Panc1 (cell line): ENCODE results near the gene ITIH2. TPM values are rescaled to one million over a fixed set of nuclear protein-coding genes. Genes with fewer than 3 reads are reported as not detected.

Experiments used
- ATAC-seq: fragments of 200-7000 bp; cut with Tn5 transposase; 2 replicates; pipeline ENCODE4 v1.9.1; 2020; ENCODE audit warnings: mild to moderate bottlenecking, moderate library complexity
- BruUV-seq: library from RNA; stranded (reverse); fragments of 400-500 nt; replicated peaks from 2 replicates; lab custom pipeline; 2021; lab: Mats Ljungman, UMichigan
- CTCF ChIA-PET: fragments of 300-600 bp; sonication (Branson Sonifier 250); formaldehyde crosslinking; loops from one replicate; lab custom pipeline; 2022; ENCODE audit warnings: antibody characterized with exemption; lab: Charles Lee
- POLR2A ChIA-PET: fragments of 300-600 bp; sonication (Branson Sonifier 250); formaldehyde crosslinking; loops from one replicate; lab custom pipeline; 2022; ENCODE audit warnings: antibody characterized with exemption; lab: Charles Lee
- DNase-seq: peaks from one replicate; pipeline ENCODE4 v3.0.0-alpha.2; 2010; ENCODE audit warnings: low read depth, low spot score
- H3K27ac ChIP-seq: 2 replicates; pipeline ENCODE4 v1.5.1; 2011; ENCODE audit warnings: mild to moderate bottlenecking, low read length, inconsistent platforms
- H3K27me3 ChIP-seq: fragments of 200-500 bp; sonication (Bioruptor generic); 2 replicates; pipeline ENCODE4 v1.6.0; 2014; ENCODE audit warnings: low read length, inconsistent platforms; ENCODE audit not compliant: control insufficient read depth, insufficient read depth
- H3K36me3 ChIP-seq: fragments of 200-500 bp; sonication (Bioruptor generic); 2 replicates; pipeline ENCODE4 v1.5.1; 2014; ENCODE audit warnings: inconsistent platforms, mild to moderate bottlenecking, low read length, moderate library complexity; ENCODE audit not compliant: control insufficient read depth, insufficient read depth
- H3K4me1 ChIP-seq: 2 replicates; pipeline ENCODE4 v1.5.1; 2011; ENCODE audit warnings: inconsistent platforms, mild to moderate bottlenecking, low read length, moderate library complexity; ENCODE audit not compliant: control insufficient read depth, insufficient read depth
- H3K4me3 ChIP-seq, 2 experiments: 2 replicates each; pipeline ENCODE4 v1.5.1; 2011 to 2012; ENCODE audit warnings: low read depth in 2 of 2, low read length in 2 of 2, mild to moderate bottlenecking in 2 of 2, inconsistent platforms in 1 of 2, moderate library complexity in 1 of 2
- H3K9me3 ChIP-seq: fragments of 200-500 bp; sonication (Bioruptor generic); 2 replicates; pipeline ENCODE4 v1.5.1; 2014; ENCODE audit warnings: low read depth, mild to moderate bottlenecking, inconsistent platforms, low read length, moderate library complexity; ENCODE audit not compliant: control insufficient read depth, insufficient read depth
- CTCF ChIP-seq: fragments of 450-650 bp; IDR thresholded peaks from 2 replicates; pipeline ENCODE4 v1.5.1; 2017; ENCODE audit warnings: mild to moderate bottlenecking
- POLR2AphosphoS5 ChIP-seq: IDR thresholded peaks from 2 replicates; pipeline ENCODE4 v1.6.1; 2012; ENCODE audit warnings: mild to moderate bottlenecking, low read depth, low read length, moderate library complexity
- REST ChIP-seq, 2 experiments: IDR thresholded peaks; 2 replicates each; pipeline ENCODE4 v1.6.1; 2011 to 2012; ENCODE audit warnings: low read depth in 2 of 2, control low read depth in 1 of 2, low read length in 1 of 2, mild to moderate bottlenecking in 1 of 2, moderate library complexity in 1 of 2; ENCODE audit not compliant: insufficient read depth in 1 of 2
- SIN3A ChIP-seq: IDR thresholded peaks from 2 replicates; pipeline ENCODE4 v1.6.1; 2012; ENCODE audit warnings: low read depth, mild to moderate bottlenecking, low read length, moderate library complexity, borderline replicate concordance; ENCODE audit not compliant: insufficient read depth
- TCF7L2 ChIP-seq: IDR thresholded peaks from 2 replicates; pipeline ENCODE4 v1.6.1; 2011; ENCODE audit warnings: mild to moderate bottlenecking, low read depth, low read length, inconsistent platforms
- in situ Hi-C: cut with HindIII; loops from 2 replicates; pipeline ENCODE4 v1.10.0; 2016; ENCODE audit warnings: low sequenced_read_pairs, low pct_unique_long_range_greater_than_20kb
- intact Hi-C: fragments of 100-400 bp; cut with micrococcal nuclease; formaldehyde crosslinking; loops from one replicate; pipeline ENCODE4 v1.10.0; 2022; ENCODE audit not compliant: unreplicated experiment
- total RNA-seq: library from RNA; stranded (reverse); gene quantifications from one replicate; pipeline ENCODE4 v1.2.1, GENCODE V29; 2021; ENCODE audit not compliant: unreplicated experiment

Gene ITIH2
- total RNA-seq, 1 experiment from 2014 or later, result 0.67 TPM

GRCh38 chr10:7787857-7788638, 84.9 kb downstream of the ITIH2 start, which contains the start of the genes ATP5F1C and KIN:
Gene ATP5F1C (plus strand): TSS chr10:7788177. CDS start chr10:7788208, 31 bp downstream.
Gene KIN (minus strand): TSS chr10:7787993. CDS start chr10:7787933, 60 bp downstream.
- ATAC-seq (peak; percentile 97), DNase-seq (peak; percentile 76)
- ChIA-PET POLR2A (interaction anchor here (0.6 to 0.7 kb wide), 2 partner anchors 24 to 860 kb away, joined by 3 to 7 read pairs; no protein-coding TSS in a partner anchor), CTCF (no interaction called here)
- intact Hi-C loops (no loop called here), in situ Hi-C loops (no loop called here)
- Histone ChIP-seq H3K27ac (peak within 1 kb of the TSS; percentile 87), H3K9me3 (no peaks in the 10 kb centered on the region), H3K4me3 (peak within 1 kb of the TSS; percentile 90 to 94), H3K36me3 (peaks cover 11% of the 10 kb centered on the region), H3K27me3 (no peaks in the 10 kb centered on the region), H3K4me1 (peaks cover 9% of the 10 kb centered on the region)
- TF ChIP-seq CTCF (no peak), POLR2AphosphoS5 (peak; percentile 90), TCF7L2 (no peak), SIN3A (peak; percentile 35; the same call in 1 of the 2 replicates), REST (IDR thresholded peaks at IDR 0.05; ENCODE audit: insufficient read depth in 1 of 2, low read depth in 2 of 2, low read length in 1 of 2) (no peak)
- no TSS peak for BruUV-seq

GRCh38 chr10:7788639-7789286, 85.6 kb downstream of the ITIH2 start:
- in situ Hi-C loops (no loop called here), intact Hi-C loops (no loop called here)
- Histone ChIP-seq H3K4me1 (peaks cover 9% of the 10 kb centered on the region), H3K27ac (peak overlapping the region; percentile 87), H3K9me3 (no peaks in the 10 kb centered on the region), H3K4me3 (peak overlapping the region; percentile 90 to 94), H3K36me3 (peaks cover 11% of the 10 kb centered on the region; the same call in 1 of the 2 replicates), H3K27me3 (no peaks in the 10 kb centered on the region)
- no TSS peak for BruUV-seq
- ATAC-seq (no peak), DNase-seq (no peak)
- ChIA-PET CTCF (no interaction called here), POLR2A (interaction anchor here (0.7 kb wide), 1 partner anchor 24 kb away, joined by 3 read pairs; no protein-coding TSS in a partner anchor)
- TF ChIP-seq SIN3A (no peak), POLR2AphosphoS5 (no peak), TCF7L2 (no peak)
